ENCODE data around the gene WWOX.
A peak's percentile ranks its signal among the peaks of the same experiment; 100 is the strongest.

The WWOX gene

GRCh38 chr16:79173919-79174318 lies 1074.5 kb downstream of the WWOX start:
- no peak overlapping the region for H3K56ac ChIP-seq (ENCODE audit: low read length)
- H3K4me2 ChIP-seq (ENCODE audit: low read length), result no peak overlapping the region
- no peaks in the 10 kb centered on the region for H3K27me3 ChIP-seq (ENCODE audit: insufficient read depth, low read length, poor library complexity)
- H2BK5ac ChIP-seq (ENCODE audit: low read length), result no peak overlapping the region
- H2AK5ac ChIP-seq (ENCODE audit: low read length), result no peak overlapping the region
- H3K4me3 ChIP-seq (ENCODE audit: low read length), result no peak overlapping the region
- WGBS (ENCODE audit: extremely low coverage, insufficient coverage, low lambda C conversion rate), result no CpG with 5 or more reads among the region's 4 CpGs
- no peaks in the 10 kb centered on the region for H3K79me2 ChIP-seq (ENCODE audit: control insufficient read depth, insufficient read depth, low read length)
- H3K36me3 ChIP-seq (ENCODE audit: control insufficient read depth, insufficient read depth, low read length), result no peaks in the 10 kb centered on the region
- no peak overlapping the region for H3K23ac ChIP-seq (ENCODE audit: low read length)
- no peaks in the 10 kb centered on the region for H3K79me1 ChIP-seq (ENCODE audit: low read length)
- no peak overlapping the region for H2BK15ac ChIP-seq (replicated peaks; ENCODE audit: low read depth)
- H2BK120ac ChIP-seq (ENCODE audit: low read depth, low read length), result no peak overlapping the region
- no peak overlapping the region for H3K9ac ChIP-seq (ENCODE audit: low read length)
- no peak overlapping the region for H4K5ac ChIP-seq (ENCODE audit: low read length)
- no peak for DNase-seq
- no peak overlapping the region for H3K4ac ChIP-seq (ENCODE audit: low read depth, low read length)
- peaks cover 9% of the 10 kb centered on the region for H3K4me1 ChIP-seq (ENCODE audit: control insufficient read depth, low read depth, low read length)
- H4K8ac ChIP-seq (ENCODE audit: low read depth, low read length), result no peak overlapping the region
- H3K27ac ChIP-seq (ENCODE audit: low read depth, low read length), result no peak overlapping the region
- no peak overlapping the region for H3K18ac ChIP-seq (ENCODE audit: low read length)

- DNase-seq, result peak; percentile 81
- peak overlapping the region; percentile 36 for H3K56ac ChIP-seq (ENCODE audit: low read length)
- no peak overlapping the region for H4K5ac ChIP-seq (ENCODE audit: low read length)
- no peaks in the 10 kb centered on the region for H3K36me3 ChIP-seq (ENCODE audit: control insufficient read depth, insufficient read depth, low read length)
- no peaks in the 10 kb centered on the region for H3K79me2 ChIP-seq (ENCODE audit: control insufficient read depth, insufficient read depth, low read length)
- no peak overlapping the region for H3K9ac ChIP-seq (ENCODE audit: low read length)
- H2AK5ac ChIP-seq (ENCODE audit: low read length), result no peak overlapping the region
- H3K4me3 ChIP-seq (ENCODE audit: low read length), result no peak overlapping the region
- no peak overlapping the region for H3K23ac ChIP-seq (ENCODE audit: low read length)
- H2BK5ac ChIP-seq (ENCODE audit: low read length), result no peak overlapping the region
- no peak overlapping the region for H2BK120ac ChIP-seq (ENCODE audit: low read depth, low read length)
- no peaks in the 10 kb centered on the region for H3K27me3 ChIP-seq (ENCODE audit: insufficient read depth, low read length, poor library complexity)
- no CpG with 5 or more reads among the region's 6 CpGs for WGBS (ENCODE audit: extremely low coverage, insufficient coverage, low lambda C conversion rate)
- no peak overlapping the region for H3K4me2 ChIP-seq (ENCODE audit: low read length)
- H2BK15ac ChIP-seq (replicated peaks; ENCODE audit: low read depth), result no peak overlapping the region
- H4K8ac ChIP-seq (ENCODE audit: low read depth, low read length), result no peak overlapping the region
- H3K4ac ChIP-seq (ENCODE audit: low read depth, low read length), result no peak overlapping the region
- H3K4me1 ChIP-seq (ENCODE audit: control insufficient read depth, low read depth, low read length), result peaks cover 8% of the 10 kb centered on the region
- H3K79me1 ChIP-seq (ENCODE audit: low read length), result no peaks in the 10 kb centered on the region
- peak overlapping the region; percentile 54 for H3K18ac ChIP-seq (ENCODE audit: low read length)
- H3K27ac ChIP-seq (ENCODE audit: low read depth, low read length), result no peak overlapping the region
These were observed 1076.0 kb downstream of the WWOX start for GRCh38 chr16:79175286-79176057.

- H3K23ac ChIP-seq (ENCODE audit: low read length), result no peak overlapping the region
- no peak overlapping the region for H2AK5ac ChIP-seq (ENCODE audit: low read length)
- no peak overlapping the region for H4K5ac ChIP-seq (ENCODE audit: low read length)
- DNase-seq, result peak; percentile 44
- H3K79me2 ChIP-seq (ENCODE audit: control insufficient read depth, insufficient read depth, low read length), result no peaks in the 10 kb centered on the region
- H2BK15ac ChIP-seq (replicated peaks; ENCODE audit: low read depth), result no peak overlapping the region
- no peak overlapping the region for H2BK5ac ChIP-seq (ENCODE audit: low read length)
- H3K4me2 ChIP-seq (ENCODE audit: low read length), result no peak overlapping the region
- no peak overlapping the region for H3K56ac ChIP-seq (ENCODE audit: low read length)
- H3K27me3 ChIP-seq (ENCODE audit: insufficient read depth, low read length, poor library complexity), result no peaks in the 10 kb centered on the region
- H2BK120ac ChIP-seq (ENCODE audit: low read depth, low read length), result no peak overlapping the region
- no peak overlapping the region for H3K4ac ChIP-seq (ENCODE audit: low read depth, low read length)
- peaks cover 8% of the 10 kb centered on the region for H3K4me1 ChIP-seq (ENCODE audit: control insufficient read depth, low read depth, low read length)
- H4K8ac ChIP-seq (ENCODE audit: low read depth, low read length), result no peak overlapping the region
- no peak overlapping the region for H3K18ac ChIP-seq (ENCODE audit: low read length)
- H3K9ac ChIP-seq (ENCODE audit: low read length), result no peak overlapping the region
- H3K79me1 ChIP-seq (ENCODE audit: low read length), result no peaks in the 10 kb centered on the region
- H3K4me3 ChIP-seq (ENCODE audit: low read length), result no peak overlapping the region
- H3K36me3 ChIP-seq (ENCODE audit: control insufficient read depth, insufficient read depth, low read length), result no peaks in the 10 kb centered on the region
- no peak overlapping the region for H3K27ac ChIP-seq (ENCODE audit: low read depth, low read length)
- no CpG with 5 or more reads among the region's 14 CpGs for WGBS (ENCODE audit: extremely low coverage, insufficient coverage, low lambda C conversion rate)
These were observed 1077.6 kb downstream of the WWOX start for GRCh38 chr16:79177018-79177417.

DNA sequence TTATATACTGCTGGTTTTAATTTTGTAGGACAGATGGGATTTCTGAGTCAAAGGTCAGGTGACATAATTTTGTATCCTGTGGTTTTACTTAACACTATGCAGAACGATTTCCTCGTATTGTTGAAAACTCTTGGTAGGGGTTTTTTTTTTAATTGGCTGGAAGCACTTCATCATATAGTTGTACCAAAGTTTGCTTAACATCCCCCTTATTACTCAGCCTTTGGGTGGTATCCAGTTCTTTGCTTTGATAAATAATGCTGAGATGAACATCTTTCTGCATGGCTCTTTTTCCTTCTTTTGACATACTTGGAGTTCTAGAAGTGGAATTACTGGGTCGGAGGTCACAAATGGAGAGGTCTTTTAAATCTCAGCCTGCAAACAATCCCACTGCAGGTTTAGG lies 1082.0 kb downstream of the WWOX start:
- Histone ChIP-seq H3K27ac (ENCODE audit: low read depth, low read length) (no peak overlapping the region), H2BK15ac (replicated peaks; ENCODE audit: low read depth) (no peak overlapping the region), H3K18ac (ENCODE audit: low read length) (no peak overlapping the region), H3K4me1 (ENCODE audit: control insufficient read depth, low read depth, low read length) (peaks cover 2% of the 10 kb centered on the region), H3K23ac (ENCODE audit: low read length) (no peak overlapping the region), H3K79me2 (ENCODE audit: control insufficient read depth, insufficient read depth, low read length) (no peaks in the 10 kb centered on the region), H4K5ac (ENCODE audit: low read length) (no peak overlapping the region), H2BK5ac (ENCODE audit: low read length) (no peak overlapping the region), H3K56ac (ENCODE audit: low read length) (no peak overlapping the region), H3K79me1 (ENCODE audit: low read length) (no peaks in the 10 kb centered on the region), H3K4me3 (ENCODE audit: low read length) (no peak overlapping the region), H3K4ac (ENCODE audit: low read depth, low read length) (no peak overlapping the region), H3K4me2 (ENCODE audit: low read length) (no peak overlapping the region), H3K36me3 (ENCODE audit: control insufficient read depth, insufficient read depth, low read length) (no peaks in the 10 kb centered on the region), H2BK120ac (ENCODE audit: low read depth, low read length) (no peak overlapping the region), H2AK5ac (ENCODE audit: low read length) (no peak overlapping the region), H4K8ac (ENCODE audit: low read depth, low read length) (no peak overlapping the region), H3K27me3 (ENCODE audit: insufficient read depth, low read length, poor library complexity) (no peaks in the 10 kb centered on the region), H3K9ac (ENCODE audit: low read length) (no peak overlapping the region)
- no CpG with 5 or more reads among the region's 3 CpGs for WGBS (ENCODE audit: extremely low coverage, insufficient coverage, low lambda C conversion rate)
- no peak for DNase-seq

DNA sequence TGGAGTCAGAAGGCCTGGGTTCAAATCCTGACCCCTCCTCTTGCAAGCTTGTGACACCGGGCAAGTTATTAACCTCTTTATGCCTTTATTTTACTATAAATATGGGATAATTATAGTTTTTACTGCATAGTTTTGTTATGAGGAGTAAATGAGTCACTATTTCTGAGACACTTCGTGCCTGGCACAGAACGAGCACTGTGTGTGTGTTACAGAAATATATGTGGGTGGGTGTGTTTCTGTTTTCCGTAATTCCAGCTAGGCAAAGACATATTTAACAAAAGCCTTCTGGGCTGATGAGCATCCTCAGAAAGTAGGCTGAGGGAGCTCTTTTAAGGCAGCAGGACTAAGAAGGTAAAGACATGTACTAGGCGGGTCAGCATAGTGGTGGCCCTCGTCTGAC lies 1083.2 kb downstream of the WWOX start:
- H2AK5ac ChIP-seq (ENCODE audit: low read length), result no peak overlapping the region
- no peak overlapping the region for H3K18ac ChIP-seq (ENCODE audit: low read length)
- H2BK120ac ChIP-seq (ENCODE audit: low read depth, low read length), result no peak overlapping the region
- no peak overlapping the region for H2BK15ac ChIP-seq (replicated peaks; ENCODE audit: low read depth)
- H3K4me3 ChIP-seq (ENCODE audit: low read length), result no peak overlapping the region
- no peak overlapping the region for H3K23ac ChIP-seq (ENCODE audit: low read length)
- H3K27ac ChIP-seq (ENCODE audit: low read depth, low read length), result no peak overlapping the region
- no peaks in the 10 kb centered on the region for H3K79me2 ChIP-seq (ENCODE audit: control insufficient read depth, insufficient read depth, low read length)
- no CpG with 5 or more reads among the region's 6 CpGs for WGBS (ENCODE audit: extremely low coverage, insufficient coverage, low lambda C conversion rate)
- H3K79me1 ChIP-seq (ENCODE audit: low read length), result no peaks in the 10 kb centered on the region
- H3K36me3 ChIP-seq (ENCODE audit: control insufficient read depth, insufficient read depth, low read length), result no peaks in the 10 kb centered on the region
- no peak overlapping the region for H3K9ac ChIP-seq (ENCODE audit: low read length)
- no peak overlapping the region for H3K4ac ChIP-seq (ENCODE audit: low read depth, low read length)
- H3K4me2 ChIP-seq (ENCODE audit: low read length), result no peak overlapping the region
- peaks cover 2% of the 10 kb centered on the region for H3K4me1 ChIP-seq (ENCODE audit: control insufficient read depth, low read depth, low read length)
- H2BK5ac ChIP-seq (ENCODE audit: low read length), result no peak overlapping the region
- no peak overlapping the region for H4K5ac ChIP-seq (ENCODE audit: low read length)
- no peak overlapping the region for H4K8ac ChIP-seq (ENCODE audit: low read depth, low read length)
- H3K27me3 ChIP-seq (ENCODE audit: insufficient read depth, low read length, poor library complexity), result no peaks in the 10 kb centered on the region
- no peak overlapping the region for H3K56ac ChIP-seq (ENCODE audit: low read length)
- DNase-seq, result no peak

- no peak for DNase-seq
- H4K8ac ChIP-seq (ENCODE audit: low read depth, low read length), result no peak overlapping the region
- H3K79me2 ChIP-seq (ENCODE audit: control insufficient read depth, insufficient read depth, low read length), result no peaks in the 10 kb centered on the region
These were observed 1084.1 kb downstream of the WWOX start for GRCh38 chr16:79183571-79183970.

More at GRCh38 chr16:79183571-79183970, 1084.1 kb downstream of the WWOX start:
- H3K36me3 ChIP-seq (ENCODE audit: control insufficient read depth, insufficient read depth, low read length), result no peaks in the 10 kb centered on the region
- no peak overlapping the region for H3K23ac ChIP-seq (ENCODE audit: low read length)
- H3K27ac ChIP-seq (ENCODE audit: low read depth, low read length), result no peak overlapping the region
- no CpG with 5 or more reads among the region's 4 CpGs for WGBS (ENCODE audit: extremely low coverage, insufficient coverage, low lambda C conversion rate)
- H3K56ac ChIP-seq (ENCODE audit: low read length), result no peak overlapping the region
- H3K27me3 ChIP-seq (ENCODE audit: insufficient read depth, low read length, poor library complexity), result no peaks in the 10 kb centered on the region
- H3K4me1 ChIP-seq (ENCODE audit: control insufficient read depth, low read depth, low read length), result peaks cover 4% of the 10 kb centered on the region
- H2BK15ac ChIP-seq (replicated peaks; ENCODE audit: low read depth), result no peak overlapping the region
- no peak overlapping the region for H3K4me3 ChIP-seq (ENCODE audit: low read length)
- H3K4ac ChIP-seq (ENCODE audit: low read depth, low read length), result no peak overlapping the region
- no peak overlapping the region for H2AK5ac ChIP-seq (ENCODE audit: low read length)
- H2BK5ac ChIP-seq (ENCODE audit: low read length), result no peak overlapping the region
- H3K9ac ChIP-seq (ENCODE audit: low read length), result no peak overlapping the region
- H2BK120ac ChIP-seq (ENCODE audit: low read depth, low read length), result no peak overlapping the region
- H3K18ac ChIP-seq (ENCODE audit: low read length), result no peak overlapping the region
- no peaks in the 10 kb centered on the region for H3K79me1 ChIP-seq (ENCODE audit: low read length)
- no peak overlapping the region for H3K4me2 ChIP-seq (ENCODE audit: low read length)
- H4K5ac ChIP-seq (ENCODE audit: low read length), result no peak overlapping the region

Measured in mesendoderm (in vitro differentiated cells).